HG02798 (cell line): ENCODE data around the gene TSPAN12.
A peak's percentile ranks its signal among the peaks of the same experiment; 100 is the strongest.
"Not testable (repeated sequence)": the region's sequence is repeated elsewhere in the genome, so short reads cannot be mapped to it uniquely, and the experiment has no call there.

Experiments
- ATAC-seq: cut with Tn5 transposase; IDR thresholded peaks from one replicate; pipeline ENCODE4 v1.9.1; 2021; ENCODE audit warnings: mild to moderate bottlenecking; ENCODE audit not compliant: unreplicated experiment, poor library complexity

Gene TSPAN12

DNA sequence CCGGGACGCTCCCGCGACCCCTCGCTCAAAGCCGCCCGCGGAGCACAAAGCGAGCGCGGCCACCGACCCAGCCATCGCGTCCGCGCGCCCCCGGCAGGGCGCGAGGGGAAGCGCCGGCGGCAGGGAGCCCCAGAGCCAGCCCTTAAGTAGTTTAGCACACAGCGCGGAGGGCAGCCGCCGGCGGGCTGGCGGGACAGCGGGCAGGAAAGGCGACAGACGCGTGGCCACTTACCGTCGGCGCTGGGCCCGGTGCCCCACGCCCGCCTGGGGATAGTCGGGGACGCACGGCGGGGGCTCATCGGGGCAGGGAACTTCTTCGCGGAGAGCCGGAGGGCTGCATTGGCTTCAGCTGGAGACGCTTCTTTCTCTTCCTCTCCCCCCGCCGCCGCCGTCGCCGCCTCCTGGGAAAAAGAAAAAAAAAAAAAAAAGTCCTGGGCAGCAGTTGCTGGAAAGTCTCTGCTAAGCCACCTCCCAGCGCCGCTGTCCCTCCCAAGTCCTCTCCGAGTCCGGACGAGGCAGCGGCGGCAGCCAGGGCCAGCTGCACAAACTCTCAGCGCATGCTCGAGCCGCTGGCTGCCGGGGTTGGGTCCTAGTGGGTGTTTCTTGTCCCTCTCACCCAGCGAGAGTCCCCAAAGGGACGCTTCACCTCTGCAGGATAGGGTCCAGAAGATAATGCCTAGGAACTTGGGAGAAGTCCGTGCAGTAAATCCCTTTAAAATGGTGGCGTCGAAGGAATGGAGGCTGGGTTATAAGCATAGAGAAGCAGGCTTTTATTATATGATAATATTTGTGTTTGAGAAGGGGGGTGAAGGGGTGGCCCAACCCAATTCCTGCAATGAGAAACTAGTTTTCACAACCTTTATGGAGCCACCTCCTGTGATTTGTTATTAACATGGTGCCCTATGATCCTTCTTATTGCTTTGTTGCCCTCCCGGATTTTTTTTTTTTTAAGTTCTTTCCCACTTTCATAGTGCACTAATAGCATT lies at the start of gene TSPAN12:
TSS of gene TSPAN12 (minus strand) at position 557 of the 986 bp plus-strand sequence. CDS start 1,381 bp downstream, outside the sequence.
- ATAC-seq, result peak; percentile 81

DNA sequence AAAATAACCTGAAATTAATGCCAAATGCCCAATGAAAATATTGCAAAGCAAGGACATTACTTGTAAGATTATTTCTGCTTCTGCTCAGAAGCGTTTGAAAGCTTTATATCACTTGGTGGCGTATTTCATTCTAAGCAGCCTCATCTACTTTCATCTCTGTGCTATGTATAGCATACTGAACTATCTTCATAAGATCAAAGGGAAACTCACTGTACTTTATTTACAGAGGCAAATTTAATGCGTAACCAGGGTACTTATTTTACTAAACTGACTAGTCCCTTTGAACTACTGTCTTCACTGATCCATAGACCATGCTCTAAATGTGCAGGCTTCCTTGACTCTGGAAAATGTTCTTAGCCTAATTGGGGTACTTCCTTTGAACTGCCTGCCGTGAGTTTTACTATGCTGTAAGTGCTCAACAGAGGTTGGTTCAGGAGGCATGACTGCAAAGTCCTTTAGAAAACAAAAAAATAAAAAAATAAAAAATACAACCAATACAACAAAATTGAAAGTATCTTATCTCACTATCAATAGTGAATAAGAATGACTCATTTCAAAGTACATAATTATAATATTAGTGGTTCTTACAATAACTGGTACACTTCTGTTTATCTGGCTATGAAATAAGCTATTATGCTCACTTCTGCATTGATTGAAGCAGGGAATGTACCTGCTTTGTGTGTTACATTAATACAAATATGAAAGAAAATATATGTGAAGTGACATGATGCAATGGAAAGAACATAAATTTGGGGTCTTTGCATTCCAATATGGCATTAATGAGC lies 41.0 kb upstream of the TSPAN12 start:
- peak; percentile 69 for ATAC-seq

DNA sequence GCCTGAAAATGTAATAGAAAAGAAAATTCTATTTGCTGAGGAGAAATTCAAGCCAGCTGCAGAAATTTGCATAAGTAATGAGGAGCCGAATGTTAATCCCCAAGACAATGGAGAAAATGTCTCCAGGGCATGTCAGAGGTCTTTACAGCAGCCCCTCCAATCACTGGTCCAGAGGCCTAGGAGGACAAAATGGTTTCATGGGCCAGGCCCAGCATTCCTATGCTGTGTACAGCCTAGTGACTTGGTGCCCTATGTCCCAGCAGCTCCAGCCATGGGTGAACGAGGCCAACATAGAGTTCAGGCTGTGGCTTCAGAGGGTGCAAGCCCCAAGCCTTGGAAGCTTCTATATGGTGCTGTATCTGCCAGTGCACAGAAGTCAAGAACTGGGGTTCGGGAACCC lies 37.3 kb upstream of the TSPAN12 start:
- ATAC-seq, result not testable (repeated sequence)

DNA sequence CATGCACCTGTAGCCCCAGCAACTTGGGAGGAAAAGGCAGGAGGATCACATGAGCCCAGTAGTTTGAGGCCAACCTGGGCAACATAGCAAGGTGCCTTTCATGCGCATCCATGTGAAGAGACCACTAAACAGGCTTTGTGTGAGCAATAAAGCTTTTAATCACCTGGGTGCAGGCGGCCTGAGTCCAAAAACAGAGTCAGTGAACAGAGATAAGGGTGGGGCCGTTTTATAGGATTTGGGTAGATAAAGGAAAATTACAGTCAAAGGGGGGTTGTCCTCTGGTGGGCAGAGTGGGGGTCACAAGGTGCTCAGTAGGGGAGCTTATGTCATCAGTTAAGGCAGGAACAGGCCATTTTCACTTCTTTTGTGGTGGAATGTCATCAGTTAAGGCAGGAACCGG lies 27.7 kb upstream of the TSPAN12 start:
- ATAC-seq, result not testable (repeated sequence)

GRCh38 chr7:120877701-120878100 lies 19.8 kb upstream of the TSPAN12 start:
- no peak for ATAC-seq

- ATAC-seq, result no peak
Observed at GRCh38 chr7:120876922-120877321, 19.0 kb upstream of the TSPAN12 start.

DNA sequence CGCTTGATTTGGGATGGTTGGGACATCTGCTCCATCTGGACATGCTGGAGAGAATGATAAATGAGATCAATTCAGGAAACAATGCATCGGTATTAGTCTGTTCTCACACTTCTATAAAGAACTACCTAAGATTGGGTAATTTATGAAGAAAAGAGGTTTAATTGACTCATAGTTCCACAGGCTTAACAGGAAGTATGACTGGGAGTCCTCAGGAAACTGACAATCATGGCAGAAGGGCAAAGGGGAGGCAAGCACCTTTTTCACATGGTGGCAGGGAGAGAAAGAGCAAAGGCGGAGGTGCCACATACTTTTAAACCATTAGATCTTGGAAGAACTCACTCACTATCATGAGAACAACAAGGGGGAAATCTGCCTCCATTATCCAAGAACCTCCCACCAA lies 16.8 kb upstream of the TSPAN12 start:
- no peak for ATAC-seq

DNA sequence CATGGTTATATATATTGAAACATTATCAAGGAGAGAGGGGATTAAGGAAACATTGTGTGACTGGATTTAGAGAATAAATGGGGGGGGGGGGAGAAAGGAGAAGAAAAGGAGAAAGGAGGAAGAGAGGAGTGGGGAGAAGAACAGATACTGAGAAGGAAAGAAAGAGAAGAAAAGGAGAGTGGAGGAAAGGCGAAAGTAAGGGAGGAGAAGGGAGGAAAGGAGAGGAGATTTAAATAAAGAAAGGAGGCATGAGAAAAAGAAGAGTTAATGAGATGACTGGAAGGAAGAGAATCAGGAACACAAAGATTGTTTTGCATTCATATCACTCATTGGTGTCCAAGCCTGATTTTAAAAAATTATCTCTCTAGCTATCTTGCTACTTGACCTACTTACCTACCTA lies 16.1 kb upstream of the TSPAN12 start:
- ATAC-seq, result no peak

GRCh38 chr7:120873401-120873800 lies 15.5 kb upstream of the TSPAN12 start:
- ATAC-seq, result no peak

GRCh38 chr7:120869700-120870099 lies 11.8 kb upstream of the TSPAN12 start:
- ATAC-seq, result peak; percentile 59

DNA sequence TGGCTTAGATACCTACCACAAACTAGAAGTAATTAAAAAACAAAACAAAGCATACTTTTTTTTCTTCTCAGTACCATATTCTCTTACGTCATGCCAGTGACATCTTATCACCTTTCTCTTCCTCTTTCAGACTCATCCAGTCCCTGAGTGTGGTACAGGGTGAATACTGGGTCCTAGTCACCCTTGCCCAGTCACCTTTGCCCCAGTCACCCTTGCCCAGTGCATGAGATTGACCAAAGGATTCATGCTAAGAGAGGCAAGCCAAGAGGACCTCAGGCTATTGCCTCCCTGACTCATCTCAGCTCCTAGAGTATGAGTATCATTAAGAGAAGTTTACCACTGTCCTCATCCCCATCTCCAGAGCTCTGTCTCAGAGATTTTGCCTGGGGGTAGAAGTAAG lies 10.0 kb upstream of the TSPAN12 start:
- ATAC-seq, result peak; percentile 51

GRCh38 chr7:120865191-120865981 lies 7.4 kb upstream of the TSPAN12 start:
- ATAC-seq, result no peak

DNA sequence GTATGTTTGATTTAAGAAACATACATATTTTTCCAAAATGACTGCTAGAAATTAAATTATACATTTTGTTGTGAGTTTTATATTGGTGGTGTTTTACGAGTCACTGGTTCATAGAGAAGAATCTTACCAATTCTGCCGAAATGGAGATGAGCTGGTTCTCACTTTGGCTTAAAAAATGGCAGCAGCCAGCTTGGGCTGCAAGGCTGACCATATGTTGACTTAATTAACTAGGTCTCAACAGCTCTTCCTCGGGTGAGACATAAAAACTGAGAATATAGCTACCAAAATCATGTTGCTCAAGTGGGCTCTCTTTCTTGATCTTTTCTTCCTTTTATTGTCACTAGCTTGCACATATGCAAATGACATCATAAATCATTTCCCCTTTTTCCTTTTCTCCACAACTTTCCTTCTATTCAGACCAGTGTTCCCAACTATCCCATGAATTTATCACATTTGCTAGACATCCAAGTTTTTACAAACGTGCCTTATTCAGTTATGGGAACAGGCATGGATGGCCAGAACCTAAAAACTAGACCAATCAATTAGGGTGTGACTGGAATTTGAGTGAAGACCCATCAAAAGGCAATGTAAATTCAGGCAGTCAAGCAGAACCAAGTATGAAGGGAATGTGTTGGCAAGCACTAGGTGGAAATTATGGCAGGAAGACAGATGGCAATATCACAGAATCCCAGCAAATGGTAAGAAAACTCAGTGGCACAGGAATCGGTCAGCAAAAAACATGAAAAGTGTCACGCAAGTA lies 6.4 kb upstream of the TSPAN12 start:
- no peak for ATAC-seq

DNA sequence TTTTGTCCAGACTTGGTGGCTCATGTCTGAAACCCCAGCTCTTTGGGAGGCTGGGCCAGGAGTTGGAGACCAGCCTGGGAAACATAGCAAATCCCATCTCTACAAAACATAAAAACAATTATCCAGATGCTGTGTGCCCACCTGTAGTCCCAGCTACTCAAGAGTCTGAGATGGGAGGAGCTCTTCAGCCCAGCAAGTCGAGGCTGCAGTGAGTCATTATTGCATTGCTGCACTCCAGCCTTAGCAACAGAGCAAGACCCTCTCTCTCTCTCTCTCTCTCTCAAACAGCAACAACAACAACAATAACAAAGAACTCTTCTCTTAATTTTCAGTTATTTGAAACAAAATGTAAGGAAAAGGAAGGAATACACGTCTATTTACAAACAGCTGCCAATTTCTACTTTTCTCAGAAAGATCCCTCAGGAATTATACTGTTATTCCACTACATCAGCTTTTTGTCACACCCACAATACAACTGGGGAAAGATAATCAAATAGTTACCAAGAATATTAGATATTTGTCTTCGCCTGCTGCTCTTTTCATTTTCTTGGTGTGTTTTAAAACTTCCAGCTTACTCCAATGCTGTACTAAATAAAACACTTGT lies 5.1 kb upstream of the TSPAN12 start:
- ATAC-seq, result no peak

GRCh38 chr7:120860156-120860555 lies 2.2 kb upstream of the TSPAN12 start:
- no peak for ATAC-seq

DNA sequence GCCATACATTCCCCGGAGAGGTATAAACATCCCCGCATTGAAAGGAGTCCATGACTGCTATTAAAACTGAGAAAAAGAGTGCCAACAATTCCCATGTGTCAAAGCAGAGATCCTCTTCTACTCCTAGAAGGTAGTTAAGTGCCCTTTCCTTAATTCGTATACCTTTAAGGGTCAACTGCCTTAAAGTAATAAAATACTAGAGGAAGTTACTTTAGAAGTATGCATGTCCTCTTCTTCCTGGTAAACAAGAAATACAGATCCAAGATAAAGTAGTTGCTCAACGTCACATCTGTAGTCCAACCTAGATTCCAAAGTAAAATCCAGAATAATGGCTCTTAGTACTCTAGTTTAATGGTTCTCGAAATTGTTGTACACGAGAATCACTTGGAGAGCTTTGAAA lies 1.5 kb upstream of the TSPAN12 start:
- no peak for ATAC-seq

GRCh38 chr7:120856621-120857352 lies 1.2 kb downstream of the TSPAN12 start:
- peak; percentile 82 for ATAC-seq

DNA sequence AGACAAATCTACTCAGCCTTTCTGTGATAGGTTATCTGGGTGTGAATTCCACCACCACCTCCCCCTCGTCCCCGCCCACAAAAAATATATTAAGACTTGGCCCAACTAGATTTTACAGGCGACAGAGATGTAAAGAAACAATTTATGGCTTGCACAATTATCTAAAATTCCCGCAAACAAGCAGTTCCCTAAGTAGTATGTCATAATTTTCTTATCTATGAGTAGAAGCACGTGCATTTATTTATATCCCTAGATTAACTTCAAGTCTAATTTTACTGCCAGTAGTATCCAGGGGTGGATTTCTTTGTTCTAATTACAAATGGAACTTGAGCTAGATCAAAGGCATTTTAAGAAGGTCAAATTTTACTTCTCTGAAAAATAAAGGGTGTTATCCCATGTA lies 1.7 kb downstream of the TSPAN12 start:
- ATAC-seq, result no peak

- ATAC-seq, result no peak
Observed at GRCh38 chr7:120852700-120853099, 5.2 kb downstream of the TSPAN12 start.
